Posterior vena cava (tissue), 2 donors: ENCODE results near the gene PXDC1. TPM values are rescaled to one million over a fixed set of nuclear protein-coding genes. Genes with fewer than 3 reads are reported as not detected.

ENCODE experiments used
- DNase-seq: peaks from one replicate; pipeline ENCODE4 v3.0.0-alpha.2; 2020; ENCODE audit warnings: low spot score
- intact Hi-C, 2 donors: fragments of 100-400 bp; cut with DNase I; formaldehyde crosslinking; loops; one replicate each; pipeline versions ENCODE4 v1.14.1 to v1.14.2; 2022 to 2023
- long read RNA-seq, 2 donors: library from polyadenylated mRNA; unstranded; transcript quantifications; one replicate each; pipeline ENCODE4 v2.0.0, GENCODE V29; 2020 to 2021
- total RNA-seq, 2 donors: library from RNA; stranded (reverse); fragmentation: NEBNext Ultra II Directional; extraction: Animal tissue kit (Norgen Biotek cat#: 25700); gene quantifications; one replicate each; pipeline ENCODE4 v1.2.1, GENCODE V29; 2021
- donor health status: DM: yes; HTN: yes; CAD: no.
- donor health status: DM: yes; HTN: yes; CAD: no.

The PXDC1 gene, protein sequence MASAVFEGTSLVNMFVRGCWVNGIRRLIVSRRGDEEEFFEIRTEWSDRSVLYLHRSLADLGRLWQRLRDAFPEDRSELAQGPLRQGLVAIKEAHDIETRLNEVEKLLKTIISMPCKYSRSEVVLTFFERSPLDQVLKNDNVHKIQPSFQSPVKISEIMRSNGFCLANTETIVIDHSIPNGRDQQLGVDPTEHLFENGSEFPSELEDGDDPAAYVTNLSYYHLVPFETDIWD
- total RNA-seq, result 100 to 1,000 TPM in 1 of 2 donors, 10 to 100 TPM in 1; 99.5 to 103 TPM
- long read RNA-seq, donor 1, transcript PXDC1-202 (5 exons, 2,190 nt), result major isoform, 53 of 70 reads
- long read RNA-seq, donor 1, partial matches to known transcripts, result 11 of 70 reads
- long read RNA-seq, donor 1, other reads (novel, unspliced or antisense), result 6 of 70 reads
- long read RNA-seq, donor 2, transcript PXDC1-202 (5 exons, 2,190 nt), result major isoform, 29 of 57 reads
- long read RNA-seq, donor 2, partial matches to known transcripts, result 3 of 57 reads
- long read RNA-seq, donor 2, other reads (novel, unspliced or antisense), result 25 of 57 reads

- peak; percentile 86 for DNase-seq
- intact Hi-C loops, result loop anchor here (5.0 kb wide), 2 partner anchors 51 to 76 kb away; no protein-coding TSS in a partner anchor
Observed at GRCh38 chr6:3751077-3751729, at the start of gene PXDC1. Gene PXDC1 (minus strand): TSS chr6:3751713. CDS start chr6:3751531, 182 bp downstream.

DNA sequence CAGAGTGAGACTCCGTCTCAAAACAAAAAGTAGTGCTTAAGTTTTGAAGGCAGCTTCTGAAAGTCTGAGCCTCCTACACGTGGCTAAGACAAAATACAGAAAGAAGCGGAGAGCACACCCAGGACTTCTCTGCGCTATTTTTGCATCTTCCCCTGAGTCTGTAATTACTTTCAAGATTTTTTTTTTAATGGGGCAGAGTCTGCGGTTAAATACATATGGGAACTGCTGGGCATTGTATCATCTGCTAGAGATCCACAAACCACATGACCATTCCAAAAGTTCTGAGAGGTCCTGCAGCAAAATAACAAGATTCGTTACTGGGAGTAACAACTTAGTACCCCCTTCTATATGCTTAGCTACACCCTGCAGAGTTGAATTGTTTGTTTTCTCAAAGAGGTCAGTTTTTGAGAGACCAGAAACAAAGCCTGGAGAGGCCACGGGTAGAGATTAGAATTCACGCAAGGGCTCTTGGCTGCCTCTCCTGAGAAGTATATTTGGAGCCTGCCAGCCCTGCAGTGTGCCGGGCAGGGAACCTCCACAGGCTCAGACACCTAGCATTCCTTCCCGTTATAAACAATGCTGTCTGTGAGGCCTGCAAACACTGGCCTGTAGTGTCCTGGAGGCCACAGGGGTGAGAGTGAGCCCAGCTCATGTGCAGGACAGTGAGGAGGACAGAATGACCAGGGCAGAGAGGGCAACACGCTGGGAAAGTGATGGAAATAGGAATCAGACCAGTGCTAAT, 49.5 kb upstream of the PXDC1 start:
- intact Hi-C loops, result loop anchor here in 1 of 2 donors (5.0 kb wide), 1 partner anchor 49 kb away; the partner anchor contains the start of gene PXDC1
- DNase-seq, result no peak

DNA sequence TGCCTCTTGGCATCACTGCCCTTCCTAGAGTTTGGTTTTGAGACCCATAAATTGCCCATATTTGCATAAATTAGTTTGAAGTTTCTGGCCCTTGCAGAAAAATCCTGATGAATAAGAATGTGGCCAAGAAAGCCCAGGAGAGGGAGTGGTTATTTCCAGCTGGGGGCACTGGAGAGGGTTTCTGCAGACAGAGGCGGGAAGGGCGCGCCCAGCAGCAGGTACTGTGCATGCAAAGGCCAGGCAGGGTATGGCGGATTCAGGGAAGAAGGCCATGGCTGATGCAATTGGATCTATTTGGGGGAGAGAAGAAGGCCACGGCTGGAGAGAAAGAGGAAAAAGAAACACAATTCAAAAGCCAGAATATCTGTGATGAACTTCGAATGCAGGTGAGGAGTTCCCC, 48.2 kb upstream of the PXDC1 start:
- intact Hi-C loops, result loop anchor here in 1 of 2 donors (5.0 kb wide), 1 partner anchor 47 kb away; the partner anchor contains the start of gene PXDC1
- no peak for DNase-seq

- DNase-seq, result no peak
- intact Hi-C loops, result no loop called here
Observed at GRCh38 chr6:3798055-3798919, 46.8 kb upstream of the PXDC1 start.

- intact Hi-C loops, result no loop called here
- no peak for DNase-seq
Observed at GRCh38 chr6:3797231-3798054, 45.9 kb upstream of the PXDC1 start.

GRCh38 chr6:3796719-3797041, 45.2 kb upstream of the PXDC1 start:
- intact Hi-C loops, result no loop called here

GRCh38 chr6:3795836-3796718, 44.6 kb upstream of the PXDC1 start:
- intact Hi-C loops, result no loop called here
- no peak for DNase-seq

More at GRCh38 chr6:3796719-3797041, 45.2 kb upstream of the PXDC1 start:
- no peak for DNase-seq

DNA sequence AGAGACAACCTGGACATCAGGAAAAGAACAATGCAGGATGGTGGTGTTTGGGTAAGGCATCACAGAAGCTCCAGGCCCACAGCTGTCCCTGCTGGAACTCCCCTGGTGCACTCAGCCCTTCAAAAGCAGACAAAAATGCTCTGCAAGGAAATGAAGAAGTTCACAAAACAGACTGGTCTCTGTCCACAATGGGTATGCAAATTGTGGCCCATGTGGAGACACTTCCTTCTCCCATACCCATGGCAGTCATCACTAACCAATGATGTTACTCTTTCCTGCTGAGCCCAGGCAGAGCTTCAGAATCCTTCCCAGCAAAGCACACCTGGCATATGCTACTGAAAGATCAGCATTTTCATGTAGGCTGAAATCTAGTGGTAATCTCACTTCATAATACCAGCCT, 42.6 kb upstream of the PXDC1 start:
- DNase-seq, result no peak
- intact Hi-C loops, result no loop called here

DNA sequence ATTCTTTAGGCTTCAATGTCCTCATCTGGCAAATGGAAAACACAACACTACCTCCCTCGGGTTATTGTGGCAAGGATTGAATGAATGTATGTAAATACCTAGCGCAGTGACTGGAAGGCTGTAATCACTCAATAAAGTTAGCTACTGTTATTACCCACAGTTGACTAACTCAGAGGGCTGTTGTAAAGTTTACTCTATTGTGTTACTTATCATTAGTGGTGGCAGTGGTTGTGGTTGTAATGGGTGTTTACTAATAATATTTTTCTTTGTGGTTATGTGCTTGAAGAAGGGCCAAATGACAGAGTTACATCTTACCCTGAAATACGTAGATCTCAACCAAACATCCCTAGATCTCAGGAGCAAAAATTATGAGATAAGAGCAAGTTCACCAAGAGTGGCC, 42.0 kb upstream of the PXDC1 start:
- intact Hi-C loops, result no loop called here
- DNase-seq, result no peak

- intact Hi-C loops, result no loop called here
- no peak for DNase-seq
Observed at GRCh38 chr6:3791526-3792203, 40.2 kb upstream of the PXDC1 start.

- intact Hi-C loops, result no loop called here
- no peak for DNase-seq
Observed at GRCh38 chr6:3789896-3790558, 38.5 kb upstream of the PXDC1 start.

DNA sequence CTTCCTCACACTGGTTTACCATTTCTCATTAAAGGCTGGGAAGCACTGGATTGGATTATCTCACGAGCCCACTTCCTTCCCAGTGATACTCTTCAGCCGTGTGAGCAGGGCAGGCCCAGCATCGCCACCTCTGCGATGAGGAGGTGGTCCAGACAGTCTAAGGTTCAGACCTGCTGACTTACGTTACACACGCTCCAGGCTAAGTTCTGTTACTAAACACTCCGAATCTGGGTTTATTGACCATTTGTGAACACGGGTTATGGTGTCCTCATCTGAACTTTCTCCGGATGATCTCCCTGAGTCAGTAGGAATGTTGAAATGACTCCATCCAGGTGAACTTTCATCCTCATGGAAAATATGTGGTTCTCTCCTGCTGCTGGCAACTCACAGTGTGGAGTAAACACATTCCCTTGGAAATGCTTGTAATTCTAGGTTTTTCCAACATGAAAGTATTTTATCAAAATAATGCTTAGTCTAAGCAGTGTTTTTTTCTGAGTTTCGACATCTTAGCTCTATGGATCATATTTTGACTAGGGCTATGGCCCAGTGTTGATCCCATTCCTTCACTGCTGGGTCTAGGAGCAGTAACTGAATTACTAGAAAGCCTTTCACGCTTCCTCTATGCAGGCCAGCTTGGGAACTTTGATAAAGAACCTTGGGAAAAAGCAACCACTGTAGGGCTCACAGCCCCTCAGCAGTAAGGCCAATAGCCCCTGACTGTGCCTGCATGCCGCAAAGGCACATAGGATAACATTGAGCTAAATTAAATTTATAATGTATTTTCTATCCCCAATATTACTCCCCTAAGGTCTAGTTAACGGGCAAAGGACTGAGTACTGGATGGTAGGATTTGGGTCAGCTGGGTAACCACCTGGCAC, 37.7 kb upstream of the PXDC1 start:
- no peak for DNase-seq
- intact Hi-C loops, result no loop called here

GRCh38 chr6:3788408-3789017, 37.0 kb upstream of the PXDC1 start:
- DNase-seq, result no peak
- intact Hi-C loops, result no loop called here

DNA sequence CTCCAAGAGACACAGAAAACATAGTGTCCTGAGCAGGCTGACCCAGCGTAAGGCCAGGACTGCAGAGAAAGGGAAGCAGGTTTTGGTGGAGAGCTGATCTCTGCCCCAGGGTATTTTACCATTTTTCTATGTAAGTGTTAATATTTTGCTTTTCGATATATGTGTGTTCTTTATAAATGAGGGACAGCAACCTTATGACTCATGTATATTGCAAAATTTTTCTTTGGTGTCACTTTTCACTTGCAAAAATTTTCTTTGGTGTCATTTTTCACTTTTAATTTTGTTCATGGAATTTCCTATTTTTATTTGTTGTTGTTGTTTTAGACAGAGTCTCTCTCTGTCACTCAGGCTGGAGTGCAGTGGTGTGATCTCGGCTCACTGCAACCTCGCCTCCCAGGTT, 34.6 kb upstream of the PXDC1 start:
- intact Hi-C loops, result no loop called here
- no peak for DNase-seq

DNA sequence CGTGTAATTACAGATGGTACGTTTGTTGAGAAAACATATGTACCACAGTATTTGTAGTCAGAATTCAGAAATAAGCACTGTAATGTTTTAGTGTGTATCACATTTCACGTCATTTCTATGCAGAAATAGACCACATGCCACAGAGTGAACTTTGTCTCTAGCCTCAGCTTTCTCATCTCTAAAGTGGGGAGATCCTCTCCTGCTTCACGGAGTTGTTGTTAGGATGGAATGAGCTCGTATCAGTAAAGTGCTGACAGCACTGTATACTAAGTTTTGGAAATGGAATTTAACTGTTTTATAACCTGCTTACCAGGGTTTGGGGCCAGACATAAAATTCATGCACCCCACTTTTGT, 34.2 kb upstream of the PXDC1 start:
- intact Hi-C loops, result no loop called here
- no peak for DNase-seq
